Measurements from ENCODE around the gene FRK.

GRCh38 chr6:115898246-115898645 lies 162.4 kb downstream of the FRK start:
- TF ChIP-seq ZSCAN20 (CRISPR knock-in tag; IDR thresholded peaks at IDR 0.05): no peak
- TF ChIP-seq CTCF (IDR thresholded peaks at IDR 0.05): no peak
- TF ChIP-seq NPAS2 (CRISPR knock-in tag; IDR thresholded peaks at IDR 0.05; ENCODE audit: borderline replicate concordance): no peak
- no peak for TF ChIP-seq POLR2A (IDR thresholded peaks at IDR 0.05; ENCODE audit: low read length)
- TF ChIP-seq HOXB5 (CRISPR knock-in tag; IDR thresholded peaks at IDR 0.05): no peak
- no peak for TF ChIP-seq FOSL2 (IDR thresholded peaks at IDR 0.05)
- no peak for TF ChIP-seq FOSL2 (CRISPR knock-in tag; IDR thresholded peaks at IDR 0.05)
- TF ChIP-seq E2F6 (IDR thresholded peaks at IDR 0.05; ENCODE audit: borderline replicate concordance, low read depth): no peak
- no peak for TF ChIP-seq HOXA7 (CRISPR knock-in tag; IDR thresholded peaks at IDR 0.05)
- TF ChIP-seq RNF2 (IDR thresholded peaks at IDR 0.05; ENCODE audit: borderline replicate concordance, low read depth): no peak
- TF ChIP-seq CEBPB (IDR thresholded peaks at IDR 0.05): no peak
- TF ChIP-seq MAX (IDR thresholded peaks at IDR 0.05): no peak
- no peak for TF ChIP-seq CHD2 (IDR thresholded peaks at IDR 0.05; ENCODE audit: low read length, partially characterized antibody)
- no peak for TF ChIP-seq SREBF2 (IDR thresholded peaks at IDR 0.05)
- no peak for TF ChIP-seq RFX5 (IDR thresholded peaks at IDR 0.05)
